ENCODE data around the gene GOPC. TPM values are rescaled to one million over a fixed set of nuclear protein-coding genes. Genes with fewer than 3 reads are reported as not detected.

GOPC gene
- total and polyA plus RNA-seq, 2 of the 13 experiments (the other 11 are each of a cell fraction or from before 2014, with no cell fraction given), result 20.9 to 41.5 TPM

DNA sequence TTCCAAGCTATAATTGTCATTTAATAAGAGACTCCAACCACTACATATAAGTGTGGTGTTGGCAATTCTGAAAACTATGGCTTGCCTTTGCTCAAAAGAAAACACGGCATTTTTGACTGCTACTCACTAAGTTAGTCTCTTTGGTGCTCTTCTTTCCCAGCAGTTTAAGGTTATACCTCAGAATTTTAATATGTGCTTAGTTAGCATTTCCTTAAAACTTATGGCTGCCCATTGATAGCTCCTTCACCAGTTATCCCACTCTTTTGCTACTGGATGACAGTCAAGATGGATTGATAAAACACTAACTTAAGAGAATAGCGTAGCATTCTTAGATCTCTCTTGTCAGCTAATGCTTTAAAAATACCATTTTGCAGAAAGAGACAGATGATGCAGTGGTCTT lies 34.1 kb downstream of the GOPC start:
- intact Hi-C loops (cut with micrococcal nuclease; ENCODE audit: unreplicated experiment), result no loop called here
- no peaks in the 10 kb centered on the region for H3K27me3 ChIP-seq (ENCODE audit: control insufficient read depth in 1 of 2, insufficient read depth in 2 of 2, low read length in 2 of 2)
- DNase-seq (ENCODE audit: low spot score), result no peak
- no peak overlapping the region for H3K4me3 ChIP-seq (replicated peaks in 1 of 3; ENCODE audit: insufficient read depth in 1 of 3, low read depth in 2 of 3, low read length in 3 of 3)
- no peak overlapping the region for H3K9ac ChIP-seq (ENCODE audit: insufficient read depth, low read depth, low read length)
- H3K36me3 ChIP-seq (replicated peaks in 1 of 2; ENCODE audit: control insufficient read depth in 1 of 2, insufficient read depth in 2 of 2, low read length in 2 of 2), result peaks cover 18 to 67% of the 10 kb centered on the region in 2 experiments
- H3K4me2 ChIP-seq (ENCODE audit: low read depth, low read length), result no peak overlapping the region
- no peaks in the 10 kb centered on the region for H3K4me1 ChIP-seq (ENCODE audit: insufficient read depth, low read length)
- CTCF ChIA-PET (ENCODE audit: low intra/inter-chr PET ratio, low total read pairs), result no interaction called here
- H3K27ac ChIP-seq (ENCODE audit: extremely low read length, insufficient read depth, low read length), result no peak overlapping the region
- POLR2A ChIA-PET, result no interaction called here
- in situ Hi-C loops (cut with HindIII; ENCODE audit: extremely low pct_ligation_motif_present, low pct_unique_long_range_greater_than_20kb), result no loop called here
- no TSS peak for BruUV-seq (replicated peaks)
- H4K20me1 ChIP-seq (ENCODE audit: insufficient read depth, low read length), result no peaks in the 10 kb centered on the region
- no peaks in the 10 kb centered on the region for H3K9me3 ChIP-seq (ENCODE audit: low read length)
- H3K79me2 ChIP-seq (ENCODE audit: insufficient read depth, low read length), result no peaks in the 10 kb centered on the region
- WGBS (ENCODE audit: low lambda C conversion rate), result 100% methylated on average over 2 of the region's 2 CpGs
- H2AFZ ChIP-seq (ENCODE audit: low read length), result no peak overlapping the region
- FAIRE-seq, result no peak
- ATAC-seq, result no peak
- TF ChIP-seq PHF8 (CRISPR knock-in tag; IDR thresholded peaks at IDR 0.05), result no peak
- no peak for TF ChIP-seq TBL1XR1 (IDR thresholded peaks at IDR 0.05; ENCODE audit: borderline replicate concordance, low read length, partially characterized antibody)
- TF ChIP-seq, protein P1, sequence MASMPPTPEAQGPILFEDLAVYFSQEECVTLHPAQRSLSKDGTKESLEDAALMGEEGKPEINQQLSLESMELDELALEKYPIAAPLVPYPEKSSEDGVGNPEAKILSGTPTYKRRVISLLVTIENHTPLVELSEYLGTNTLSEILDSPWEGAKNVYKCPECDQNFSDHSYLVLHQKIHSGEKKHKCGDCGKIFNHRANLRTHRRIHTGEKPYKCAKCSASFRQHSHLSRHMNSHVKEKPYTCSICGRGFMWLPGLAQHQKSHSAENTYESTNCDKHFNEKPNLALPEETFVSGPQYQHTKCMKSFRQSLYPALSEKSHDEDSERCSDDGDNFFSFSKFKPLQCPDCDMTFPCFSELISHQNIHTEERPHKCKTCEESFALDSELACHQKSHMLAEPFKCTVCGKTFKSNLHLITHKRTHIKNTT (CRISPR knock-in tag; IDR thresholded peaks at IDR 0.05), result no peak
- no peak for TF ChIP-seq SMC3 (IDR thresholded peaks at IDR 0.05; ENCODE audit: low read length)
- TF ChIP-seq, protein P2, sequence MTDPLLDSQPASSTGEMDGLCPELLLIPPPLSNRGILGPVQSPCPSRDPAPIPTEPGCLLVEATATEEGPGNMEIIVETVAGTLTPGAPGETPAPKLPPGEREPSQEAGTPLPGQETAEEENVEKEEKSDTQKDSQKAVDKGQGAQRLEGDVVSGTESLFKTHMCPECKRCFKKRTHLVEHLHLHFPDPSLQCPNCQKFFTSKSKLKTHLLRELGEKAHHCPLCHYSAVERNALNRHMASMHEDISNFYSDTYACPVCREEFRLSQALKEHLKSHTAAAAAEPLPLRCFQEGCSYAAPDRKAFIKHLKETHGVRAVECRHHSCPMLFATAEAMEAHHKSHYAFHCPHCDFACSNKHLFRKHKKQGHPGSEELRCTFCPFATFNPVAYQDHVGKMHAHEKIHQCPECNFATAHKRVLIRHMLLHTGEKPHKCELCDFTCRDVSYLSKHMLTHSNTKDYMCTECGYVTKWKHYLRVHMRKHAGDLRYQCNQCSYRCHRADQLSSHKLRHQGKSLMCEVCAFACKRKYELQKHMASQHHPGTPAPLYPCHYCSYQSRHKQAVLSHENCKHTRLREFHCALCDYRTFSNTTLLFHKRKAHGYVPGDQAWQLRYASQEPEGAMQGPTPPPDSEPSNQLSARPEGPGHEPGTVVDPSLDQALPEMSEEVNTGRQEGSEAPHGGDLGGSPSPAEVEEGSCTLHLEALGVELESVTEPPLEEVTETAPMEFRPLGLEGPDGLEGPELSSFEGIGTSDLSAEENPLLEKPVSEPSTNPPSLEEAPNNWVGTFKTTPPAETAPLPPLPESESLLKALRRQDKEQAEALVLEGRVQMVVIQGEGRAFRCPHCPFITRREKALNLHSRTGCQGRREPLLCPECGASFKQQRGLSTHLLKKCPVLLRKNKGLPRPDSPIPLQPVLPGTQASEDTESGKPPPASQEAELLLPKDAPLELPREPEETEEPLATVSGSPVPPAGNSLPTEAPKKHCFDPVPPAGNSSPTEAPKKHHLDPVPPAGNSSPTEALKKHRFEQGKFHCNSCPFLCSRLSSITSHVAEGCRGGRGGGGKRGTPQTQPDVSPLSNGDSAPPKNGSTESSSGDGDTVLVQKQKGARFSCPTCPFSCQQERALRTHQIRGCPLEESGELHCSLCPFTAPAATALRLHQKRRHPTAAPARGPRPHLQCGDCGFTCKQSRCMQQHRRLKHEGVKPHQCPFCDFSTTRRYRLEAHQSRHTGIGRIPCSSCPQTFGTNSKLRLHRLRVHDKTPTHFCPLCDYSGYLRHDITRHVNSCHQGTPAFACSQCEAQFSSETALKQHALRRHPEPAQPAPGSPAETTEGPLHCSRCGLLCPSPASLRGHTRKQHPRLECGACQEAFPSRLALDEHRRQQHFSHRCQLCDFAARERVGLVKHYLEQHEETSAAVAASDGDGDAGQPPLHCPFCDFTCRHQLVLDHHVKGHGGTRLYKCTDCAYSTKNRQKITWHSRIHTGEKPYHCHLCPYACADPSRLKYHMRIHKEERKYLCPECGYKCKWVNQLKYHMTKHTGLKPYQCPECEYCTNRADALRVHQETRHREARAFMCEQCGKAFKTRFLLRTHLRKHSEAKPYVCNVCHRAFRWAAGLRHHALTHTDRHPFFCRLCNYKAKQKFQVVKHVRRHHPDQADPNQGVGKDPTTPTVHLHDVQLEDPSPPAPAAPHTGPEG (CRISPR knock-in tag; IDR thresholded peaks at IDR 0.05), result no peak
- TF ChIP-seq MAFF (IDR thresholded peaks at IDR 0.05; ENCODE audit: low read depth, low read length), result peak; percentile 76
- peak; percentile 76 to 86 for TF ChIP-seq MAFK (conservative IDR thresholded peaks at IDR 0.05 in 1 of 2, IDR thresholded peaks at IDR 0.05 in 1 of 2; ENCODE audit: low read length in 2 of 2)
- TF ChIP-seq, protein P3, sequence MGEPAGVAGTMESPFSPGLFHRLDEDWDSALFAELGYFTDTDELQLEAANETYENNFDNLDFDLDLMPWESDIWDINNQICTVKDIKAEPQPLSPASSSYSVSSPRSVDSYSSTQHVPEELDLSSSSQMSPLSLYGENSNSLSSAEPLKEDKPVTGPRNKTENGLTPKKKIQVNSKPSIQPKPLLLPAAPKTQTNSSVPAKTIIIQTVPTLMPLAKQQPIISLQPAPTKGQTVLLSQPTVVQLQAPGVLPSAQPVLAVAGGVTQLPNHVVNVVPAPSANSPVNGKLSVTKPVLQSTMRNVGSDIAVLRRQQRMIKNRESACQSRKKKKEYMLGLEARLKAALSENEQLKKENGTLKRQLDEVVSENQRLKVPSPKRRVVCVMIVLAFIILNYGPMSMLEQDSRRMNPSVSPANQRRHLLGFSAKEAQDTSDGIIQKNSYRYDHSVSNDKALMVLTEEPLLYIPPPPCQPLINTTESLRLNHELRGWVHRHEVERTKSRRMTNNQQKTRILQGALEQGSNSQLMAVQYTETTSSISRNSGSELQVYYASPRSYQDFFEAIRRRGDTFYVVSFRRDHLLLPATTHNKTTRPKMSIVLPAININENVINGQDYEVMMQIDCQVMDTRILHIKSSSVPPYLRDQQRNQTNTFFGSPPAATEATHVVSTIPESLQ (CRISPR knock-in tag; conservative IDR thresholded peaks at IDR 0.05), result no peak
- no peak for TF ChIP-seq MED1 (CRISPR knock-in tag; IDR thresholded peaks at IDR 0.05)
- TF ChIP-seq, protein P4, sequence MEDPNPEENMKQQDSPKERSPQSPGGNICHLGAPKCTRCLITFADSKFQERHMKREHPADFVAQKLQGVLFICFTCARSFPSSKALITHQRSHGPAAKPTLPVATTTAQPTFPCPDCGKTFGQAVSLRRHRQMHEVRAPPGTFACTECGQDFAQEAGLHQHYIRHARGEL (CRISPR knock-in tag; IDR thresholded peaks at IDR 0.05), result no peak
- TF ChIP-seq SNRNP70 (IDR thresholded peaks at IDR 0.05; ENCODE audit: low read depth, low read length), result no peak
- TF ChIP-seq HNRNPL (IDR thresholded peaks at IDR 0.05; ENCODE audit: low read depth, low read length), result no peak
- TF ChIP-seq TBP (CRISPR knock-in tag; IDR thresholded peaks at IDR 0.05), result no peak
- no peak for TF ChIP-seq ZNF556 (CRISPR knock-in tag; IDR thresholded peaks at IDR 0.05; ENCODE audit: borderline replicate concordance)
- no peak for TF ChIP-seq KDM6A (CRISPR knock-in tag; IDR thresholded peaks at IDR 0.05; ENCODE audit: low read depth)
- no peak for TF ChIP-seq SRY (CRISPR knock-in tag; IDR thresholded peaks at IDR 0.05)
